Retinal pigment epithelial cell (primary cell): ENCODE measurements around the gene PLA2G6.
A peak's percentile ranks its signal among the peaks of the same experiment; 100 is the strongest.

ENCODE experiments used
- DNase-seq: peaks from one replicate; pipeline ENCODE4 v3.0.0-alpha.2; 2010; ENCODE audit warnings: low read depth
- H3K4me3 ChIP-seq: 2 replicates; pipeline ENCODE4 v1.5.1; 2011; ENCODE audit warnings: mild to moderate bottlenecking, low read length, control low read depth, moderate library complexity
- CTCF ChIP-seq: conservative IDR thresholded peaks from 2 replicates; pipeline ENCODE4 v1.5.1; 2011; ENCODE audit warnings: low read depth, low read length, control low read depth, inconsistent platforms

PLA2G6 gene

GRCh38 chr22:38086001-38086845 lies 95.4 kb downstream of the PLA2G6 start:
- no peak for TF ChIP-seq CTCF
- no peak overlapping the region for H3K4me3 ChIP-seq
- DNase-seq = no peak

GRCh38 chr22:38085501-38085900 lies 96.1 kb downstream of the PLA2G6 start:
- H3K4me3 ChIP-seq = no peak overlapping the region
- no peak for DNase-seq
- no peak for TF ChIP-seq CTCF

- no peak for DNase-seq
- no peak for TF ChIP-seq CTCF
- no peak overlapping the region for H3K4me3 ChIP-seq
These were observed 96.6 kb downstream of the PLA2G6 start for GRCh38 chr22:38085056-38085455.

GRCh38 chr22:38083931-38084631 lies 97.5 kb downstream of the PLA2G6 start, which contains the start of gene SLC16A8:
Gene SLC16A8 (minus strand): TSS chr22:38084184. CDS start chr22:38082873, 1,311 bp downstream.
- TF ChIP-seq CTCF = no peak
- peak; percentile 44 for DNase-seq
- H3K4me3 ChIP-seq = peak within 1 kb of the TSS; percentile 10

- H3K4me3 ChIP-seq = peak overlapping the region; percentile 10
- no peak for DNase-seq
- TF ChIP-seq CTCF = no peak
These were observed 98.5 kb downstream of the PLA2G6 start for GRCh38 chr22:38082986-38083710.

GRCh38 chr22:38081941-38082828 lies 99.4 kb downstream of the PLA2G6 start:
- H3K4me3 ChIP-seq = peak overlapping the region; percentile 10
- no peak for DNase-seq
- TF ChIP-seq CTCF = no peak
